Measurements from ENCODE around the gene TANK.

DNA sequence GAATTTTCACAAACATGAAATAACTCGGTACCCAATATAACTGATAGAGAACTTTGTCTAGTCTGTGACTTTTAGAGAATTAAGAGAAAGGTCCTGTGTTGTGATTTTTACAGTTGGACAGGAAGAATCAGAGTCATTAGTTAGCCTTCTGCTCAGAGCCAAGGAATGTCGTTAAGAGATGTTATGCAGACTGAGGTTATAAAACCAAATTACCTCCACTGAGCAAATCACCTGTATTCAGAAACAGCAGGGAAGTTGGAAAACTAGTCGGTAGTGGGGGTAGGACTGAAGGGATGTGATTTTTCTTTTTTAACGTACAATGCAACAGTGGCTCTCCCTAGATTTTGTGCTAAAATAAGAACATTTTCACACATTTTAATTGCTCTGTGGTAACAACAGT lies 18.5 kb downstream of the TANK start:
- TF ChIP-seq, protein P1, sequence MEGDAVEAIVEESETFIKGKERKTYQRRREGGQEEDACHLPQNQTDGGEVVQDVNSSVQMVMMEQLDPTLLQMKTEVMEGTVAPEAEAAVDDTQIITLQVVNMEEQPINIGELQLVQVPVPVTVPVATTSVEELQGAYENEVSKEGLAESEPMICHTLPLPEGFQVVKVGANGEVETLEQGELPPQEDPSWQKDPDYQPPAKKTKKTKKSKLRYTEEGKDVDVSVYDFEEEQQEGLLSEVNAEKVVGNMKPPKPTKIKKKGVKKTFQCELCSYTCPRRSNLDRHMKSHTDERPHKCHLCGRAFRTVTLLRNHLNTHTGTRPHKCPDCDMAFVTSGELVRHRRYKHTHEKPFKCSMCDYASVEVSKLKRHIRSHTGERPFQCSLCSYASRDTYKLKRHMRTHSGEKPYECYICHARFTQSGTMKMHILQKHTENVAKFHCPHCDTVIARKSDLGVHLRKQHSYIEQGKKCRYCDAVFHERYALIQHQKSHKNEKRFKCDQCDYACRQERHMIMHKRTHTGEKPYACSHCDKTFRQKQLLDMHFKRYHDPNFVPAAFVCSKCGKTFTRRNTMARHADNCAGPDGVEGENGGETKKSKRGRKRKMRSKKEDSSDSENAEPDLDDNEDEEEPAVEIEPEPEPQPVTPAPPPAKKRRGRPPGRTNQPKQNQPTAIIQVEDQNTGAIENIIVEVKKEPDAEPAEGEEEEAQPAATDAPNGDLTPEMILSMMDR (conservative IDR thresholded peaks at IDR 0.05; ENCODE audit: low read length): no peak
- no peak for TF ChIP-seq EZH2phosphoT487 (IDR thresholded peaks at IDR 0.05; ENCODE audit: borderline replicate concordance)
